Measurements from ENCODE around the gene RFTN1. TPM values are rescaled to one million over a fixed set of nuclear protein-coding genes. Genes with fewer than 3 reads are reported as not detected.

The RFTN1 gene
- total and polyA plus RNA-seq, 10 of the 15 experiments (the other 5 are each of a cell fraction or from before 2014, with no cell fraction given) = 20.6 to 213 (median 147) TPM

DNA sequence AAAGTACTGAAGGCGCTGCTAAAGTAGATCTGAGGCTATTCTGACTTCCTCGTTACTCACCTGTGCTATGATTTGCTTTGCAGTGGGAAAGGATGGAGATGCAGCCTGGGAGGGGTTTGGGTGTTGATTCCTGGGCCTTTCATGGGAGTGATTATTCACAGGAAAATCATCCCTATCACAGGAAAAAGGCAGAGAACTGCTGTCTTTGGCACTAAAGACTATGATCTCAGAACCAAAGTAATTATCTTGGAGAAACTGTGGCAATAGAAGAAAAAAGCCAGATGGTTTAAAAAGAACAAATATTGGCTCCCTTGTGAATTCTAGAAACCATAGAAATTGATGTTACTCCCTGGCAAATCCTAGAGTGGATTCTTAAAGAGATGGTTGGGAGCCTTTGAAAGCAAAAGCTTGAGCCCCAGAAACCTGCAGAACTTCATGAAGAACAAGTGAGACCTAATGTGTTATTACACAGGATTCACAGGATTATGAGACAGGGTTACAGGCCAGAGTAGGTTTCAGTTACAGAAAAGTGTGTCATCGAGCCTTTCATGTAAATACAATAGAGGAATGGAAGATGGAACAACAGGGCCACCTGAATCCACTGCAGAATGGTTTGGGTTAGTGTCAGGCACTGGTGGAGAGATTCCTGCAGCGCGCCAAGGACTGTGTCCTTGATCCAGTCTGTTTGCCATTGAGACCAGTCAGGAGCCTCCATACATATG lies 162.7 kb downstream of the RFTN1 start:
- intact Hi-C loops (cut with micrococcal nuclease; ENCODE audit: unreplicated experiment) (no loop called here), in situ Hi-C loops (cut with MboI) (no loop called here)
- no peak overlapping the region for H2AFZ ChIP-seq (ENCODE audit: control insufficient read depth, low read depth, low read length)
- no peak for TF ChIP-seq GATAD2B (conservative IDR thresholded peaks at IDR 0.05; ENCODE audit: low read depth)
- no peak for TF ChIP-seq BRCA1 (IDR thresholded peaks at IDR 0.05; ENCODE audit: low read depth, low read length)
- TF ChIP-seq POLR2AphosphoS5 (IDR thresholded peaks at IDR 0.05; ENCODE audit: low read length) = peak; percentile 39; the same call in 1 of the 2 replicates
- DNase-seq (ENCODE audit: low read depth, low spot score) (no peak), FAIRE-seq (no peak), ATAC-seq (no peak)
- ChIA-PET POLR2A (interaction anchor here (0.6 kb wide), 1 partner anchor 221 kb away, joined by 6 read pairs; no protein-coding TSS in a partner anchor), SMC1A (ENCODE audit: uncharacterized antibody, unreplicated experiment) (no interaction called here), CTCF (interaction anchor here (0.6 to 1.0 kb wide), 2 partner anchors 179 to 516 kb away, joined by 4 read pairs; no protein-coding TSS in a partner anchor), RAD21 (ENCODE audit: unreplicated experiment) (no interaction called here)
- no peak overlapping the region for H3K27ac ChIP-seq (ENCODE audit: control insufficient read depth, insufficient read depth)
- H3K27me3 ChIP-seq (replicated peaks in 1 of 2; ENCODE audit: control insufficient read depth in 2 of 2, insufficient read depth in 2 of 2, low read length in 1 of 2) = no peaks in the 10 kb centered on the region
- H3K9me3 ChIP-seq (replicated peaks; ENCODE audit: control insufficient read depth, insufficient read depth, low read length) = no peaks in the 10 kb centered on the region
- H3K79me2 ChIP-seq (ENCODE audit: control insufficient read depth, insufficient read depth, low read length) = no peaks in the 10 kb centered on the region; the same call in 1 of the 2 replicates
- WGBS (ENCODE audit: insufficient coverage, insufficient replicate concordance, low lambda C conversion rate, missing lambda C conversion rate) = 87% methylated on average over 5 of the region's 5 CpGs
- H3K4me3 ChIP-seq = no peak overlapping the region
- BruUV-seq (replicated peaks) = no TSS peak
- H3K4me2 ChIP-seq (ENCODE audit: control insufficient read depth, insufficient read depth) = no peak overlapping the region
- H3K4me1 ChIP-seq (ENCODE audit: control insufficient read depth, insufficient read depth, low read length) = no peaks in the 10 kb centered on the region
- no peaks in the 10 kb centered on the region for H4K20me1 ChIP-seq (ENCODE audit: control insufficient read depth, insufficient read depth)
- peaks cover 32 to 55% of the 10 kb centered on the region in 2 experiments for H3K36me3 ChIP-seq (ENCODE audit: control insufficient read depth in 2 of 2, insufficient read depth in 2 of 2, low read length in 1 of 2)
- no peak overlapping the region for H3K9ac ChIP-seq (ENCODE audit: control insufficient read depth, insufficient read depth, low read length)

DNA sequence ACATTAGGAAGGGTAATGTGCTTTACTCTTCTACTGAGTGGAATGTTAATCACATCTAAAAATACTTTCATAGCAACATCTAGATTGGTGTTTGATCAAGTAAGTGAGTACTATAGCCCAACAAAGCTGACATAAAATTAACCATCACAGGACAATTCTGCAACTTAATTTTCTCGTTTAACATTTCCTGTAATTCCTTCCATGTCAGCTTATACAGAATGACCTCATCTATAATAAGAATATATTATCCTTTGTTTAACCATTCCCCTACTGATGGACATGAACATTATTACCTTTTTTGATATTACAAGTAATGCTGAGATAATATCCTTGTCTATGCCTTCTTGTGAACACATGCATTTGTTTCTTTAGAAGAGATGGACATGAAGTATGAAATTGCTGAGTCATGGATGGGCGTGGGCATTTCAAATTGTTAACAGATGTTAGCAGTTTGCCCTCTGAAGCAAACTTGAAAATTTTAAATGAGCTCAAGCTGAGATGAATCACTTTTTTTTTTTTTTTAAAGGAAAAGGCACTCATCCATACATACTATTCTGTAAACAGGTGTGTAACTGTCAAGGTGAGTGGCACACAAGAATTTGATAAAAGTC lies 163.4 kb downstream of the RFTN1 start:
- ChIA-PET SMC1A (ENCODE audit: uncharacterized antibody, unreplicated experiment) (interaction anchor here (0.6 kb wide), 1 partner anchor 24 kb away, joined by 4 read pairs; no protein-coding TSS in a partner anchor), CTCF (interaction anchor here (0.6 to 1.0 kb wide), 2 partner anchors 179 to 516 kb away, joined by 4 read pairs; no protein-coding TSS in a partner anchor), POLR2A (interaction anchor here (0.6 kb wide), 1 partner anchor 221 kb away, joined by 6 read pairs; no protein-coding TSS in a partner anchor), RAD21 (ENCODE audit: unreplicated experiment) (no interaction called here)
- no peaks in the 10 kb centered on the region for H3K4me1 ChIP-seq (ENCODE audit: control insufficient read depth, insufficient read depth, low read length)
- no peak for DNase-seq (ENCODE audit: low read depth, low spot score)
- H4K20me1 ChIP-seq (ENCODE audit: control insufficient read depth, insufficient read depth) = no peaks in the 10 kb centered on the region
- no peak for ATAC-seq
- H3K36me3 ChIP-seq (ENCODE audit: control insufficient read depth in 2 of 2, insufficient read depth in 2 of 2, low read length in 1 of 2) = peaks cover 32 to 58% of the 10 kb centered on the region in 2 experiments
- WGBS (ENCODE audit: insufficient coverage, insufficient replicate concordance, low lambda C conversion rate, missing lambda C conversion rate) = 0% methylated on average over 2 of the region's 2 CpGs
- intact Hi-C loops (cut with micrococcal nuclease; ENCODE audit: unreplicated experiment) (no loop called here), in situ Hi-C loops (cut with MboI) (no loop called here)
- no peak overlapping the region for H3K27ac ChIP-seq (ENCODE audit: control insufficient read depth, insufficient read depth)
- no peak overlapping the region for H3K9ac ChIP-seq (ENCODE audit: control insufficient read depth, insufficient read depth, low read length)
- no peak overlapping the region for H2AFZ ChIP-seq (ENCODE audit: control insufficient read depth, low read depth, low read length)
- FAIRE-seq = no peak
- no peaks in the 10 kb centered on the region for H3K9me3 ChIP-seq (replicated peaks; ENCODE audit: control insufficient read depth, insufficient read depth, low read length)
- BruUV-seq (replicated peaks) = no TSS peak
- H3K79me2 ChIP-seq (ENCODE audit: control insufficient read depth, insufficient read depth, low read length) = no peaks in the 10 kb centered on the region; the same call in 1 of the 2 replicates
- H3K27me3 ChIP-seq (replicated peaks in 1 of 2; ENCODE audit: control insufficient read depth in 2 of 2, insufficient read depth in 2 of 2, low read length in 1 of 2) = no peaks in the 10 kb centered on the region
- H3K4me3 ChIP-seq = no peak overlapping the region
- no peak overlapping the region for H3K4me2 ChIP-seq (ENCODE audit: control insufficient read depth, insufficient read depth)
- TF ChIP-seq ZBED1 (IDR thresholded peaks at IDR 0.05; ENCODE audit: borderline replicate concordance) (no peak), HCFC1 (IDR thresholded peaks at IDR 0.05; ENCODE audit: low read length) (no peak), NBN (IDR thresholded peaks at IDR 0.05) (no peak), GABPA (IDR thresholded peaks at IDR 0.05; ENCODE audit: low read depth) (no peak), NR2C2 (IDR thresholded peaks at IDR 0.05; ENCODE audit: borderline replicate concordance, control insufficient read depth, insufficient read length, low read depth) (no peak), SMC3 (IDR thresholded peaks at IDR 0.05; ENCODE audit: borderline replicate concordance, low read length) (no peak)
- TF ChIP-seq, protein P1, sequence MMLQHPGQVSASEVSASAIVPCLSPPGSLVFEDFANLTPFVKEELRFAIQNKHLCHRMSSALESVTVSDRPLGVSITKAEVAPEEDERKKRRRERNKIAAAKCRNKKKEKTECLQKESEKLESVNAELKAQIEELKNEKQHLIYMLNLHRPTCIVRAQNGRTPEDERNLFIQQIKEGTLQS (IDR thresholded peaks at IDR 0.05; ENCODE audit: borderline replicate concordance, extremely low read depth, low read depth, low read length) = no peak
- TF ChIP-seq, protein P2, sequence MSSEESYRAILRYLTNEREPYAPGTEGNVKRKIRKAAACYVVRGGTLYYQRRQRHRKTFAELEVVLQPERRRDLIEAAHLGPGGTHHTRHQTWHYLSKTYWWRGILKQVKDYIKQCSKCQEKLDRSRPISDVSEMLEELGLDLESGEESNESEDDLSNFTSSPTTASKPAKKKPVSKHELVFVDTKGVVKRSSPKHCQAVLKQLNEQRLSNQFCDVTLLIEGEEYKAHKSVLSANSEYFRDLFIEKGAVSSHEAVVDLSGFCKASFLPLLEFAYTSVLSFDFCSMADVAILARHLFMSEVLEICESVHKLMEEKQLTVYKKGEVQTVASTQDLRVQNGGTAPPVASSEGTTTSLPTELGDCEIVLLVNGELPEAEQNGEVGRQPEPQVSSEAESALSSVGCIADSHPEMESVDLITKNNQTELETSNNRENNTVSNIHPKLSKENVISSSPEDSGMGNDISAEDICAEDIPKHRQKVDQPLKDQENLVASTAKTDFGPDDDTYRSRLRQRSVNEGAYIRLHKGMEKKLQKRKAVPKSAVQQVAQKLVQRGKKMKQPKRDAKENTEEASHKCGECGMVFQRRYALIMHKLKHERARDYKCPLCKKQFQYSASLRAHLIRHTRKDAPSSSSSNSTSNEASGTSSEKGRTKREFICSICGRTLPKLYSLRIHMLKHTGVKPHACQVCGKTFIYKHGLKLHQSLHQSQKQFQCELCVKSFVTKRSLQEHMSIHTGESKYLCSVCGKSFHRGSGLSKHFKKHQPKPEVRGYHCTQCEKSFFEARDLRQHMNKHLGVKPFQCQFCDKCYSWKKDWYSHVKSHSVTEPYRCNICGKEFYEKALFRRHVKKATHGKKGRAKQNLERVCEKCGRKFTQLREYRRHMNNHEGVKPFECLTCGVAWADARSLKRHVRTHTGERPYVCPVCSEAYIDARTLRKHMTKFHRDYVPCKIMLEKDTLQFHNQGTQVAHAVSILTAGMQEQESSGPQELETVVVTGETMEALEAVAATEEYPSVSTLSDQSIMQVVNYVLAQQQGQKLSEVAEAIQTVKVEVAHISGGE (CRISPR knock-in tag; IDR thresholded peaks at IDR 0.05) = no peak
